H1 (cell line): ENCODE results near the gene AP2B1. TPM values are rescaled to one million over a fixed set of nuclear protein-coding genes. Genes with fewer than 3 reads are reported as not detected.

Source experiments
- CTCF ChIA-PET: fragments of 300-600 bp; sonication (Branson Sonifier 250); formaldehyde crosslinking; loops from one replicate; lab custom pipeline; 2021; ENCODE audit not compliant: partially characterized antibody; lab: Charles Lee
- POLR2A ChIA-PET: fragments of 300-600 bp; sonication (Branson Sonifier 250); formaldehyde crosslinking; loops from one replicate; lab custom pipeline; 2021; ENCODE audit warnings: inconsistent platforms; ENCODE audit not compliant: partially characterized antibody; lab: Charles Lee
- DNase-seq, 2 experiments: peaks; one replicate each; pipeline versions ENCODE4 v3.0.0 to v3.0.0-alpha.2; 2010 to 2022; ENCODE audit warnings: low spot score in 2 of 2, low read depth in 1 of 2, mixed read lengths in 1 of 2
- FAIRE-seq: peaks from 2 replicates; lab custom pipeline; 2011; peaks lifted over from hg19 to GRCh38; lab: Jason Lieb, UNC
- H2AFZ ChIP-seq: 2 replicates; pipeline ENCODE4 v1.8.1; 2012; ENCODE audit warnings: low read length, inconsistent platforms
- H2AK5ac ChIP-seq: 2 replicates; pipeline ENCODE4 v1.6.1; 2013; ENCODE audit warnings: low read depth, low read length
- H2BK120ac ChIP-seq: replicated peaks from 2 replicates; pipeline ENCODE3; 2013; ENCODE audit warnings: low read depth, low read length, inconsistent platforms
- H2BK12ac ChIP-seq: 2 replicates; pipeline ENCODE4 v1.6.1; 2013; ENCODE audit warnings: low read depth, low read length
- H2BK15ac ChIP-seq: 2 replicates; pipeline ENCODE4 v1.6.1; 2013; ENCODE audit warnings: low read length
- H2BK20ac ChIP-seq: 2 replicates; pipeline ENCODE4 v1.6.1; 2013; ENCODE audit warnings: low read length
- H2BK5ac ChIP-seq: 2 replicates; pipeline ENCODE4 v1.6.1; 2013; ENCODE audit warnings: low read depth, low read length
- H3K14ac ChIP-seq: 2 replicates; pipeline ENCODE4 v1.6.1; 2013; ENCODE audit warnings: inconsistent platforms; ENCODE audit not compliant: insufficient read length
- H3K18ac ChIP-seq: 2 replicates; pipeline ENCODE4 v1.6.1; 2013; ENCODE audit warnings: low read length; ENCODE audit errors: extremely low read depth
- H3K23ac ChIP-seq: 2 replicates; pipeline ENCODE4 v1.6.1; 2013; ENCODE audit warnings: inconsistent platforms; ENCODE audit not compliant: insufficient read length
- H3K23me2 ChIP-seq: 2 replicates; pipeline ENCODE4 v1.6.1; 2013; ENCODE audit warnings: low read depth, low read length
- H3K27ac ChIP-seq: 2 replicates; pipeline ENCODE4 v1.6.1; 2011; ENCODE audit warnings: low read depth, low read length, inconsistent platforms
- H3K27me3 ChIP-seq, 4 experiments: replicated peaks in 1 of 4; 1 replicate in 1 of 4; 2 replicates in 3 of 4; pipeline versions ENCODE4 v1.6.1 to v1.8.1; 2011 to 2013; ENCODE audit warnings: low read length in 3 of 4, mild to moderate bottlenecking in 3 of 4, inconsistent platforms in 2 of 4, mixed read lengths in 2 of 4, moderate library complexity in 1 of 4; ENCODE audit not compliant: control insufficient read depth in 3 of 4, insufficient read depth in 3 of 4; ENCODE audit errors: extremely low read depth in 1 of 4
- H3K36me3 ChIP-seq, 4 experiments: 2 replicates each; pipeline versions ENCODE4 v1.6.1 to v1.8.1; 2011 to 2013; ENCODE audit warnings: mild to moderate bottlenecking in 4 of 4, low read length in 3 of 4, moderate library complexity in 2 of 4, control low read depth in 1 of 4, inconsistent platforms in 1 of 4; ENCODE audit not compliant: insufficient read depth in 4 of 4, control insufficient read depth in 2 of 4
- H3K4ac ChIP-seq: replicated peaks from 2 replicates; pipeline ENCODE3; 2013; ENCODE audit warnings: low read length, low read depth, mixed read lengths, inconsistent platforms; ENCODE audit not compliant: insufficient read length
- H3K4me1 ChIP-seq, 4 experiments: replicated peaks in 1 of 4; 1 replicate in 1 of 4; 2 replicates in 3 of 4; pipeline versions ENCODE4 v1.6.1 to v1.8.1; 2011 to 2013; ENCODE audit warnings: low read length in 3 of 4, inconsistent platforms in 2 of 4, mixed read lengths in 1 of 4; ENCODE audit not compliant: insufficient read depth in 4 of 4, control insufficient read depth in 3 of 4
- H3K4me2 ChIP-seq, 2 experiments: 2 replicates each; pipeline versions ENCODE4 v1.6.1 to v1.8.1; 2011 to 2013; ENCODE audit warnings: low read depth in 2 of 2, low read length in 2 of 2, control low read depth in 1 of 2, inconsistent platforms in 1 of 2, mild to moderate bottlenecking in 1 of 2; ENCODE audit not compliant: insufficient read depth in 1 of 2
- H3K4me3 ChIP-seq, 4 experiments: fragments of 200-600, 300-600 bp in 1 of 4; sonication (generic), shearing (Covaris generic), sonication (Bioruptor Twin) in 1 of 4; 2 replicates each; pipeline versions ENCODE4 v1.5.1 to v1.8.1; 2011 to 2016; ENCODE audit warnings: low read length in 4 of 4, low read depth in 3 of 4, control low read depth in 2 of 4, inconsistent platforms in 2 of 4, mild to moderate bottlenecking in 2 of 4, mixed read lengths in 1 of 4, moderate library complexity in 1 of 4; ENCODE audit not compliant: insufficient read depth in 2 of 4; ENCODE audit errors: extremely low read depth in 1 of 4
- H3K56ac ChIP-seq: replicated peaks from 2 replicates; pipeline ENCODE3; 2013; ENCODE audit warnings: low read depth, mild to moderate bottlenecking, mixed read lengths, low read length, inconsistent platforms; ENCODE audit not compliant: insufficient read length
- H3K79me1 ChIP-seq: 2 replicates; pipeline ENCODE4 v1.6.1; 2013; ENCODE audit warnings: low read depth, low read length, control low read depth
- H3K79me2 ChIP-seq, 2 experiments: 2 replicates each; pipeline versions ENCODE4 v1.6.1 to v1.8.1; 2012 to 2013; ENCODE audit warnings: low read length in 2 of 2, mild to moderate bottlenecking in 2 of 2, inconsistent platforms in 1 of 2; ENCODE audit not compliant: insufficient read depth in 2 of 2, control insufficient read depth in 1 of 2
- H3K9ac ChIP-seq, 4 experiments: replicated peaks in 1 of 4; 1 replicate in 1 of 4; 2 replicates in 3 of 4; pipeline versions ENCODE4 v1.6.1 to v1.8.1; 2011 to 2013; ENCODE audit warnings: low read depth in 3 of 4, low read length in 3 of 4, control low read depth in 2 of 4, mild to moderate bottlenecking in 2 of 4, moderate library complexity in 2 of 4, inconsistent platforms in 1 of 4; ENCODE audit errors: extremely low read depth in 1 of 4
- H3K9me3 ChIP-seq, 2 experiments: 2 replicates each; pipeline versions ENCODE4 v1.6.1 to v1.8.1; 2012 to 2013; ENCODE audit warnings: mild to moderate bottlenecking in 2 of 2, moderate library complexity in 2 of 2, control low read depth in 1 of 2, inconsistent platforms in 1 of 2, low read depth in 1 of 2, low read length in 1 of 2, mixed read lengths in 1 of 2; ENCODE audit not compliant: insufficient read depth in 2 of 2
- H4K20me1 ChIP-seq, 2 experiments: replicated peaks in 1 of 2; 2 replicates each; pipeline versions ENCODE3 to v1.8.1; 2011 to 2013; ENCODE audit warnings: inconsistent platforms in 2 of 2, low read length in 2 of 2, mild to moderate bottlenecking in 1 of 2; ENCODE audit not compliant: insufficient read depth in 2 of 2, control insufficient read depth in 1 of 2
- H4K5ac ChIP-seq: 2 replicates; pipeline ENCODE4 v1.6.1; 2013; ENCODE audit warnings: low read length, low read depth, mixed read lengths, inconsistent platforms; ENCODE audit not compliant: insufficient read length
- H4K8ac ChIP-seq: 2 replicates; pipeline ENCODE4 v1.8.0; 2013; ENCODE audit warnings: mild to moderate bottlenecking, moderate library complexity, low read length, inconsistent platforms; ENCODE audit not compliant: insufficient read depth; ENCODE audit errors: extremely low read depth
- H4K91ac ChIP-seq: replicated peaks from 2 replicates; pipeline ENCODE3; 2013; ENCODE audit warnings: low read length, mixed read lengths, inconsistent platforms; ENCODE audit not compliant: insufficient read length
- CBX8 ChIP-seq: fragments of 300-800, 300-1000 bp; sonication (generic); IDR thresholded peaks from 2 replicates; pipeline ENCODE4 v1.7.1; 2016; ENCODE audit warnings: low read depth, low read length, borderline replicate concordance
- FOSL1 ChIP-seq: IDR thresholded peaks from 2 replicates; pipeline ENCODE4 v1.6.1; 2011; ENCODE audit warnings: mild to moderate bottlenecking, low read depth, low read length, moderate library complexity; ENCODE audit not compliant: insufficient read depth
- JUND ChIP-seq: IDR thresholded peaks from 2 replicates; pipeline ENCODE4 v1.6.1; 2011; ENCODE audit warnings: mild to moderate bottlenecking, improper control_type of control experiment, low read length
- SIRT6 ChIP-seq: IDR thresholded peaks from one replicate; pipeline ENCODE4 v1.7.1; 2012; ENCODE audit warnings: low read length, inconsistent platforms
- TAF1 ChIP-seq: IDR thresholded peaks from 2 replicates; pipeline ENCODE4 v1.6.1; 2011; ENCODE audit warnings: mild to moderate bottlenecking, low read depth, low read length
- WGBS, 2 experiments: shearing (Covaris generic) in 1 of 2; methylation state at CpG; one replicate each; pipeline versions ENCODE4 v1.1.6 to v1.1.7; 2013 to 2015; ENCODE audit warnings: low lambda C conversion rate in 2 of 2, mixed read lengths in 2 of 2, inconsistent platforms in 1 of 2, low coverage in 1 of 2, missing lambda C conversion rate in 1 of 2; ENCODE audit not compliant: insufficient replicate concordance in 2 of 2, insufficient coverage in 1 of 2, insufficient read length in 1 of 2; ENCODE audit errors: extremely low coverage in 1 of 2, missing lambda C conversion rate in 1 of 2; 5-methylcytosine and 5-hydroxymethylcytosine counted together
- polyA plus RNA-seq, 7 experiments: library from polyadenylated mRNA; depleted of rRNA in 3 of 7; stranded (reverse) in 5 of 7; unstranded in 2 of 7; fragments of >200 nt in 5 of 7; fragments of 200-250 nt in 2 of 7; gene quantifications; 1 replicate in 5 of 7; 2 replicates in 1 of 7; 4 replicates in 1 of 7; pipeline versions ENCODE4 v1.2.1 to v1.2.3, GENCODE V29; 2011 to 2013; ENCODE audit warnings: missing spikeins in 2 of 7, mixed read lengths in 2 of 7
- total RNA-seq: library from RNA; stranded (reverse); fragmentation: NEBNext Ultra II Directional; extraction: Animal tissue kit (Norgen Biotek cat#: 25700); gene quantifications from 2 replicates; pipeline ENCODE4 v1.2.1, GENCODE V29; 2021

AP2B1 gene
- total and polyA plus RNA-seq, 2 of the 8 experiments (the other 6 are each of a cell fraction or from before 2014, with no cell fraction given), result 95.5 to 199 TPM

DNA sequence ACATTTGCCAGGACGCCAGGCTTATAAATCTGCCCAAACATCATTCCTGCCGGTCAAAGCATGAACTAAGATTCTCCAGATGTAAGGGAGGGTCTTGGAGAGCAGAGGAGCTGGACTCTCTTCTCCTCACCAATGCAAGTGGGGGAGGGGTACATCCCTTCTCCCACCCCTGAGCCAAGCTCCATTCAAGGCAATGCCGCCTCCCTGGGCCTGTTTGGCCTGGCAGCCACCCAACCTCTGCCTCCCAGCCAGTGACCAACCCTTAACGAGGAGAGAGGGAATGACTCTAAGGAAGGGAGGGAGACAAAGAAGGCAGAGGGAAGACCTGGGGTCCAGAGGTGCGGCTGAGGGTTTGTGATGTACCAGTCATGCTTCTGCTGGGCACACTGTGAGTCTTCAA, 187.4 kb downstream of the AP2B1 start:
- Histone ChIP-seq H2BK12ac (peak overlapping the region; percentile 39; the same call in 1 of the 2 replicates), H3K4me2 (no peak overlapping the region), H4K5ac (no peak overlapping the region), H3K27ac (no peak overlapping the region), H3K79me1 (no peaks in the 10 kb centered on the region), H4K8ac (no peak overlapping the region), H3K4ac (no peak overlapping the region), H2BK120ac (no peak overlapping the region), H3K79me2 (no peaks in the 10 kb centered on the region), H2AK5ac (no peak overlapping the region), H3K27me3 (no peaks in the 10 kb centered on the region), H3K9me3 (no peaks in the 10 kb centered on the region; a peak in 1 of 4 replicates), H2BK15ac (peak overlapping the region; percentile 95), H3K9ac (no peak overlapping the region), H4K20me1 (no peaks in the 10 kb centered on the region), H3K14ac (no peak overlapping the region), H3K23me2 (no peaks in the 10 kb centered on the region), H2BK20ac (no peak overlapping the region), H2BK5ac (no peak overlapping the region), H3K23ac (no peak overlapping the region), H3K18ac (peak overlapping the region; percentile 48; the same call in 1 of the 2 replicates), H2AFZ (peak overlapping the region; percentile 88), H3K36me3 (no peaks in the 10 kb centered on the region), H4K91ac (peak overlapping the region; percentile 11), H3K56ac (no peak overlapping the region), H3K4me3 (no peak overlapping the region), H3K4me1 (peaks cover 5 to 21% (median 6%) of the 10 kb centered on the region in 4 experiments)
- ChIA-PET POLR2A (interaction anchor here (0.8 to 2.9 kb wide), 4 partner anchors 10 to 36 kb away, joined by 3 to 13 read pairs (median 4); partner anchors contain the start of gene TAF15), CTCF (interaction anchor here (0.7 to 17.5 kb wide), 8 partner anchors 7 to 161 kb away, joined by 3 to 247 read pairs (median 4); partner anchors contain the start of gene TAF15)
- no peak for FAIRE-seq
- 85% methylated on average over 5 of the region's 5 CpGs; no CpG with 5 or more reads in 1 of the 2 experiments for WGBS, 2 experiments
- no peak for DNase-seq
- no peak for TF ChIP-seq CBX8
- TF ChIP-seq TAF1, result no peak
- TF ChIP-seq FOSL1, result no peak
- no peak for TF ChIP-seq SIRT6
- no peak for TF ChIP-seq JUND
